SK-N-SH (cell line): ENCODE measurements around the gene CRLF1. TPM values are rescaled to one million over a fixed set of nuclear protein-coding genes. Genes with fewer than 3 reads are reported as not detected.

Source experiments
- CTCF ChIA-PET: fragments of 300-600, 350-600 bp; formaldehyde crosslinking; extraction: SDS; loops from one replicate; lab custom pipeline; 2021; lab: Yijun Ruan, JAX
- POLR2A ChIA-PET: fragments of 350-600 bp; sonication (Branson Sonifier 250); formaldehyde crosslinking; extraction: SDS; loops from one replicate; lab custom pipeline; 2020; ENCODE audit warnings: antibody characterized with exemption, inconsistent platforms; lab: Yijun Ruan, JAX
- DNase-seq: peaks from one replicate; pipeline ENCODE4 v3.0.0; 2012
- H2AFZ ChIP-seq: fragments of 200-600 bp; sonication (generic); 2 replicates; pipeline ENCODE4 v1.8.1; 2016; ENCODE audit warnings: antibody characterized with exemption, mild to moderate bottlenecking, low read depth
- H3F3A ChIP-seq: fragments of 200-600 bp; sonication (generic); replicated peaks from 2 replicates; pipeline ENCODE3; 2016; ENCODE audit warnings: antibody characterized with exemption, mild to moderate bottlenecking; ENCODE audit not compliant: insufficient read depth
- H3K27ac ChIP-seq, 2 experiments: fragments of 200-500 bp in 1 of 2; fragments of 200-600 bp in 1 of 2; sonication (Bioruptor generic) in 1 of 2; sonication (generic), shearing (Covaris generic) in 1 of 2; 2 replicates each; pipeline versions ENCODE4 v1.5.1 to v1.6.1; 2014 to 2016; ENCODE audit warnings: low read depth in 2 of 2, inconsistent platforms in 1 of 2, low read length in 1 of 2, mild to moderate bottlenecking in 1 of 2, mixed read lengths in 1 of 2
- H3K27me3 ChIP-seq: fragments of 200-600 bp; sonication (generic), shearing (Covaris generic); 2 replicates; pipeline ENCODE4 v1.6.1; 2016; ENCODE audit warnings: mixed run types; ENCODE audit not compliant: insufficient read depth
- H3K36me3 ChIP-seq, 2 experiments: fragments of 200-500 bp in 1 of 2; fragments of 200-600 bp in 1 of 2; sonication (Bioruptor generic) in 1 of 2; sonication (generic) in 1 of 2; replicated peaks in 1 of 2; 2 replicates each; pipeline versions ENCODE3 to v1.5.1; 2014 to 2016; ENCODE audit warnings: low read length in 1 of 2, mild to moderate bottlenecking in 1 of 2; ENCODE audit not compliant: insufficient read depth in 2 of 2, control insufficient read depth in 1 of 2
- H3K4me1 ChIP-seq, 2 experiments: fragments of 200-500 bp in 1 of 2; fragments of 200-600 bp in 1 of 2; sonication (Bioruptor generic) in 1 of 2; sonication (generic), shearing (Covaris generic) in 1 of 2; 2 replicates each; pipeline versions ENCODE4 v1.5.1 to v1.6.1; 2014 to 2016; ENCODE audit warnings: low read depth in 1 of 2, low read length in 1 of 2, mixed run types in 1 of 2; ENCODE audit not compliant: insufficient read depth in 2 of 2, control insufficient read depth in 1 of 2
- H3K4me2 ChIP-seq: fragments of 200-600 bp; sonication (generic), shearing (Covaris generic); 2 replicates; pipeline ENCODE4 v1.6.1; 2017; ENCODE audit warnings: mixed run types
- H3K4me3 ChIP-seq, 2 experiments: fragments of 200-500 bp in 1 of 2; fragments of 200-600 bp in 1 of 2; sonication (Bioruptor generic) in 1 of 2; sonication (generic), shearing (Covaris generic) in 1 of 2; 2 replicates each; pipeline versions ENCODE4 v1.5.1 to v1.8.1; 2014 to 2016; ENCODE audit warnings: low read depth in 2 of 2, inconsistent platforms in 1 of 2, low read length in 1 of 2, mild to moderate bottlenecking in 1 of 2, mixed read lengths in 1 of 2, moderate library complexity in 1 of 2
- H3K79me2 ChIP-seq: fragments of 200-600 bp; sonication (generic); 2 replicates; pipeline ENCODE4 v1.8.1; 2017; ENCODE audit warnings: mild to moderate bottlenecking; ENCODE audit not compliant: insufficient read depth
- H3K9ac ChIP-seq: fragments of 200-600 bp; sonication (generic); 2 replicates; pipeline ENCODE4 v1.6.1; 2017; ENCODE audit warnings: mixed run types
- H3K9me2 ChIP-seq: fragments of 200-600 bp; sonication (generic); 2 replicates; pipeline ENCODE4 v1.6.1; 2017; ENCODE audit warnings: mixed run types
- H3K9me3 ChIP-seq: fragments of 200-600 bp; sonication (generic); 2 replicates; pipeline ENCODE4 v1.6.1; 2017; ENCODE audit warnings: mixed run types, mild to moderate bottlenecking, moderate library complexity
- H4K20me1 ChIP-seq: fragments of 200-600 bp; sonication (generic); 2 replicates; pipeline ENCODE4 v1.6.1; 2017; ENCODE audit warnings: mild to moderate bottlenecking, mixed run types; ENCODE audit not compliant: insufficient read depth
- ELF1 ChIP-seq: IDR thresholded peaks from 2 replicates; pipeline ENCODE4 v1.4.0; 2012
- FOSL2 ChIP-seq: IDR thresholded peaks from 2 replicates; pipeline ENCODE4 v1.4.0; 2012; ENCODE audit warnings: low read depth, mild to moderate bottlenecking, moderate library complexity, borderline replicate concordance
- FOXJ3 ChIP-seq: sonication (generic); formaldehyde crosslinking; IDR thresholded peaks from 2 replicates; pipeline ENCODE4 v1.5.1; 2020; ENCODE audit warnings: mild to moderate bottlenecking, missing genetic modification reagents
- GATA2 ChIP-seq: sonication (generic); formaldehyde crosslinking; IDR thresholded peaks from 2 replicates; pipeline ENCODE4 v1.5.0; 2020; ENCODE audit warnings: mild to moderate bottlenecking, missing genetic modification reagents
- JUND ChIP-seq: IDR thresholded peaks from 2 replicates; pipeline ENCODE4 v1.4.0; 2012
- MXI1 ChIP-seq: IDR thresholded peaks from 2 replicates; pipeline ENCODE4 v1.6.1; 2012; ENCODE audit warnings: mild to moderate bottlenecking, low read depth, low read length, improper control_type of control experiment
- NRF1 ChIP-seq: IDR thresholded peaks from 2 replicates; pipeline ENCODE4 v1.6.1; 2012; ENCODE audit warnings: low read depth, mild to moderate bottlenecking, low read length
- POLR2AphosphoS5 ChIP-seq: IDR thresholded peaks from 2 replicates; pipeline ENCODE4 v1.6.1; 2012; ENCODE audit warnings: low read depth, low read length
- RFX5 ChIP-seq: IDR thresholded peaks from 2 replicates; pipeline ENCODE4 v1.6.1; 2012; ENCODE audit warnings: mild to moderate bottlenecking, improper control_type of control experiment, low read length
- RXRA ChIP-seq: IDR thresholded peaks from 2 replicates; pipeline ENCODE4 v1.4.0; 2012; ENCODE audit warnings: low read depth, mild to moderate bottlenecking, borderline replicate concordance
- SIN3A ChIP-seq: IDR thresholded peaks from 2 replicates; pipeline ENCODE4 v1.6.1; 2012; ENCODE audit warnings: low read depth, mild to moderate bottlenecking, low read length, moderate library complexity, borderline replicate concordance
- SMC3 ChIP-seq: IDR thresholded peaks from 2 replicates; pipeline ENCODE4 v1.6.1; 2012; ENCODE audit warnings: low read depth, low read length, improper control_type of control experiment
- TAF1 ChIP-seq: IDR thresholded peaks from 2 replicates; pipeline ENCODE4 v1.6.1; 2012; ENCODE audit warnings: low read depth, mild to moderate bottlenecking, low read length, moderate library complexity, borderline replicate concordance
- TCF12 ChIP-seq: IDR thresholded peaks from 2 replicates; pipeline ENCODE4 v1.4.0; 2012
- TEAD4 ChIP-seq: IDR thresholded peaks from 2 replicates; pipeline ENCODE4 v1.4.0; 2012; ENCODE audit warnings: mild to moderate bottlenecking, borderline replicate concordance; ENCODE audit not compliant: insufficient read depth
- YY1 ChIP-seq: IDR thresholded peaks from 2 replicates; pipeline ENCODE4 v1.4.0; 2012; ENCODE audit warnings: low read depth, mild to moderate bottlenecking
- WGBS: methylation state at CpG from one replicate; pipeline ENCODE4 v1.1.6; 2017; ENCODE audit warnings: low lambda C conversion rate; 5-methylcytosine and 5-hydroxymethylcytosine counted together
- polyA plus RNA-seq, 3 experiments: library from polyadenylated mRNA; depleted of rRNA; stranded (reverse); fragments of >200 nt; gene quantifications; 2 replicates each; pipeline ENCODE4 v1.2.3, GENCODE V29; 2012
- TF ChIP-seq, protein P1 (sequence below): fragments of 150-350 bp; IDR thresholded peaks from 2 replicates; pipeline ENCODE4 v1.6.1; 2017; ENCODE audit warnings: antibody characterized with exemption, low read length, low read depth, borderline replicate concordance
- TF ChIP-seq, protein P2 (sequence below): IDR thresholded peaks from 2 replicates; pipeline ENCODE4 v1.4.0; 2012; ENCODE audit warnings: low read depth
- TF ChIP-seq, protein P3 (sequence below): IDR thresholded peaks from 2 replicates; pipeline ENCODE4; 2012
- TF ChIP-seq, protein P4 (sequence below): IDR thresholded peaks from 2 replicates; pipeline ENCODE4 v1.4.0; 2012; ENCODE audit warnings: low read depth, borderline replicate concordance

Gene CRLF1
- polyA plus RNA-seq, 1 of the 3 experiments (the other 2 are of a cell fraction), result 0.71 TPM

DNA sequence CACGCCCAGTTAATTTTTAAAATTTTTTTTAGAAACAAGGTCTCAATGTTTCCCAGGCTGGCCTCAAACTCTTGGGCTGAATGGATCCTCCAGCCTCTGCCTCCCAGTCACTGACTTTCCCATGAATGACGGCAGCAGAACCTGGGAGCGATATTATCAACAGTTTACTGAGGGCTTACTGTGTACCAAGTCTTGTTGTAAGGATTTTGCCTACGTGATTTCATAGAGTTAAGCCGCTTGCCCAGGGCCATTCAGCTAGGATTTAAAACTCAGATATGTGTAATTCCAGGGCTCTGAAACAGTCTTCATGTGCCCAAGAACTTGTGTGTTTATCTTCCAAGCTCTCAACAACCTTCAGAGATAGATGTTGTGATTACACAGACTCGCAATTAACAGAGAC is 55.0 kb downstream of the CRLF1 start:
- H3K79me2 ChIP-seq, result no peaks in the 10 kb centered on the region
- H3K9me3 ChIP-seq, result no peaks in the 10 kb centered on the region
- H3K9me2 ChIP-seq, result no peaks in the 10 kb centered on the region
- peaks cover 3% of the 10 kb centered on the region for H3F3A ChIP-seq
- no peak overlapping the region for H3K4me2 ChIP-seq
- no peak overlapping the region for H3K27ac ChIP-seq
- no peak for DNase-seq
- no peaks in the 10 kb centered on the region for H4K20me1 ChIP-seq
- 67% methylated on average over 6 of the region's 6 CpGs for WGBS
- H3K9ac ChIP-seq, result no peak overlapping the region
- TF ChIP-seq POLR2AphosphoS5 (no peak), FOSL2 (no peak), TAF1 (no peak), FOXJ3 (CRISPR knock-in tag) (no peak), GATA2 (CRISPR knock-in tag) (no peak), ELF1 (no peak), TEAD4 (no peak), MXI1 (no peak), YY1 (no peak), RFX5 (no peak), NRF1 (no peak), RXRA (no peak), SIN3A (no peak), SMC3 (no peak), JUND (no peak), TCF12 (no peak)
- TF ChIP-seq, protein P1, sequence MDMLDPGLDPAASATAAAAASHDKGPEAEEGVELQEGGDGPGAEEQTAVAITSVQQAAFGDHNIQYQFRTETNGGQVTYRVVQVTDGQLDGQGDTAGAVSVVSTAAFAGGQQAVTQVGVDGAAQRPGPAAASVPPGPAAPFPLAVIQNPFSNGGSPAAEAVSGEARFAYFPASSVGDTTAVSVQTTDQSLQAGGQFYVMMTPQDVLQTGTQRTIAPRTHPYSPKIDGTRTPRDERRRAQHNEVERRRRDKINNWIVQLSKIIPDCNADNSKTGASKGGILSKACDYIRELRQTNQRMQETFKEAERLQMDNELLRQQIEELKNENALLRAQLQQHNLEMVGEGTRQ, result no peak
- TF ChIP-seq, protein P2, sequence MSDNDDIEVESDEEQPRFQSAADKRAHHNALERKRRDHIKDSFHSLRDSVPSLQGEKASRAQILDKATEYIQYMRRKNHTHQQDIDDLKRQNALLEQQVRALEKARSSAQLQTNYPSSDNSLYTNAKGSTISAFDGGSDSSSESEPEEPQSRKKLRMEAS, result no peak
- TF ChIP-seq, protein P3, sequence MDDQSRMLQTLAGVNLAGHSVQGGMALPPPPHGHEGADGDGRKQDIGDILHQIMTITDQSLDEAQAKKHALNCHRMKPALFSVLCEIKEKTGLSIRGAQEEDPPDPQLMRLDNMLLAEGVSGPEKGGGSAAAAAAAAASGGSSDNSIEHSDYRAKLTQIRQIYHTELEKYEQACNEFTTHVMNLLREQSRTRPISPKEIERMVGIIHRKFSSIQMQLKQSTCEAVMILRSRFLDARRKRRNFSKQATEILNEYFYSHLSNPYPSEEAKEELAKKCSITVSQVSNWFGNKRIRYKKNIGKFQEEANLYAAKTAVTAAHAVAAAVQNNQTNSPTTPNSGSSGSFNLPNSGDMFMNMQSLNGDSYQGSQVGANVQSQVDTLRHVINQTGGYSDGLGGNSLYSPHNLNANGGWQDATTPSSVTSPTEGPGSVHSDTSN, result no peak
- TF ChIP-seq, protein P4, sequence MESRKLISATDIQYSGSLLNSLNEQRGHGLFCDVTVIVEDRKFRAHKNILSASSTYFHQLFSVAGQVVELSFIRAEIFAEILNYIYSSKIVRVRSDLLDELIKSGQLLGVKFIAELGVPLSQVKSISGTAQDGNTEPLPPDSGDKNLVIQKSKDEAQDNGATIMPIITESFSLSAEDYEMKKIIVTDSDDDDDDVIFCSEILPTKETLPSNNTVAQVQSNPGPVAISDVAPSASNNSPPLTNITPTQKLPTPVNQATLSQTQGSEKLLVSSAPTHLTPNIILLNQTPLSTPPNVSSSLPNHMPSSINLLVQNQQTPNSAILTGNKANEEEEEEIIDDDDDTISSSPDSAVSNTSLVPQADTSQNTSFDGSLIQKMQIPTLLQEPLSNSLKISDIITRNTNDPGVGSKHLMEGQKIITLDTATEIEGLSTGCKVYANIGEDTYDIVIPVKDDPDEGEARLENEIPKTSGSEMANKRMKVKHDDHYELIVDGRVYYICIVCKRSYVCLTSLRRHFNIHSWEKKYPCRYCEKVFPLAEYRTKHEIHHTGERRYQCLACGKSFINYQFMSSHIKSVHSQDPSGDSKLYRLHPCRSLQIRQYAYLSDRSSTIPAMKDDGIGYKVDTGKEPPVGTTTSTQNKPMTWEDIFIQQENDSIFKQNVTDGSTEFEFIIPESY, result no peak
- TF ChIP-seq, all 33 proteins: peak for 0
- Histone ChIP-seq H3K4me1 (no peaks in the 10 kb centered on the region), H2AFZ (peak overlapping the region; percentile 35; the same call in 1 of the 2 replicates), H3K36me3 (no peaks in the 10 kb centered on the region), H3K27me3 (no peaks in the 10 kb centered on the region), H3K4me3 (no peak overlapping the region)
- ChIA-PET POLR2A (no interaction called here), CTCF (interaction anchor here (0.7 to 1.0 kb wide), 2 partner anchors 32 to 83 kb away, joined by 3 read pairs; no protein-coding TSS in a partner anchor)
